ENCODE data around the gene NFIC. TPM values are rescaled to one million over a fixed set of nuclear protein-coding genes. Genes with fewer than 3 reads are reported as not detected.
A peak's percentile ranks its signal among the peaks of the same experiment; 100 is the strongest.

NFIC gene
- total RNA-seq, 4 donors from 2014 or later: 102 to 236 (median 158) TPM

DNA sequence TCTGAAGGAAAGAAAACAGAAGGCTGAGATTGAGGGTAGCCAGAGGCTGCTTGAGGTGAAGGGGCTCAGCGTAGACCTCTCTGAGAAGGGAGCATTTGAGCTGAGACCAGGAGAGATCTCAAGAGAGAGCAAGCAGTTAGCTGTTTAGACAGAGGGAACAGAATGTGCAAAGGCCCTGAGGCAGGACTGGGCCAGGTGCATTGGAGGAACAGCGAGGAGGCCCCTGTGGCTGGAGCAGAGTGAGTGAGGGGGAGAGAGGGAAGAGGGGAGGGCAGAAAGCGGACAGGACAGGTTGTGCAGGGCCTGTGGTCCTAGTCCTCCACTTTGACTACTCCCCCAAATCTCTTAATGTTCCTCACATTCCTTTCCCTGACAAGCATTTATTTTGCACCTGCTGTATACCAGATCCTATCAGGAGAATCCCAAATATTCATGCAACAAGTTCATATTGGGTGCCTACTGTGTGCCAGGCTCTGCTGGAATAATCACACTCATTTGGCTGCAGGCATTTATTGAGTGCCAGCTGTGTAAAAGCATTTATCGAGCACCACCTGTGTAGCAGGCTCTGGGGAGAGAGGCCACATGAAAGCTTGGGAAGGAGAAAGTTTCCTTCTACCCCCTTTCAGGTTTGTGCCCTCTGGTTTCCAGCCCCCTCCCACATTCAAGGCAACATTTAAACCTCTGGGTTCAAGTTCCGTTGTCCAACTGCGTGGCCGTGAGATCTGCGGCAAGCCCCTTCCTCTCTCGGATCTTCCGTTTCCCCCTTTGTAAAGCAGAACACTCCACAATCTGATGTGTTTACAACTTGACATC is 36.5 kb downstream of the NFIC start:
- intact Hi-C loops (cut with DNase I; ENCODE audit: low total_unique reads): no loop called here
- H3K4me3 ChIP-seq (ENCODE audit: low read depth, poor library complexity, severe bottlenecking): no peak overlapping the region
- DNase-seq (ENCODE audit: low spot score in 2 of 2): no peak
- TF ChIP-seq, protein P1, sequence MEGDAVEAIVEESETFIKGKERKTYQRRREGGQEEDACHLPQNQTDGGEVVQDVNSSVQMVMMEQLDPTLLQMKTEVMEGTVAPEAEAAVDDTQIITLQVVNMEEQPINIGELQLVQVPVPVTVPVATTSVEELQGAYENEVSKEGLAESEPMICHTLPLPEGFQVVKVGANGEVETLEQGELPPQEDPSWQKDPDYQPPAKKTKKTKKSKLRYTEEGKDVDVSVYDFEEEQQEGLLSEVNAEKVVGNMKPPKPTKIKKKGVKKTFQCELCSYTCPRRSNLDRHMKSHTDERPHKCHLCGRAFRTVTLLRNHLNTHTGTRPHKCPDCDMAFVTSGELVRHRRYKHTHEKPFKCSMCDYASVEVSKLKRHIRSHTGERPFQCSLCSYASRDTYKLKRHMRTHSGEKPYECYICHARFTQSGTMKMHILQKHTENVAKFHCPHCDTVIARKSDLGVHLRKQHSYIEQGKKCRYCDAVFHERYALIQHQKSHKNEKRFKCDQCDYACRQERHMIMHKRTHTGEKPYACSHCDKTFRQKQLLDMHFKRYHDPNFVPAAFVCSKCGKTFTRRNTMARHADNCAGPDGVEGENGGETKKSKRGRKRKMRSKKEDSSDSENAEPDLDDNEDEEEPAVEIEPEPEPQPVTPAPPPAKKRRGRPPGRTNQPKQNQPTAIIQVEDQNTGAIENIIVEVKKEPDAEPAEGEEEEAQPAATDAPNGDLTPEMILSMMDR (IDR thresholded peaks at IDR 0.05): no peak
- TF ChIP-seq POLR2A (IDR thresholded peaks at IDR 0.05): no peak
- 70 to 74% methylated on average over 10 of the region's 10 CpGs for WGBS, 2 donors

DNA sequence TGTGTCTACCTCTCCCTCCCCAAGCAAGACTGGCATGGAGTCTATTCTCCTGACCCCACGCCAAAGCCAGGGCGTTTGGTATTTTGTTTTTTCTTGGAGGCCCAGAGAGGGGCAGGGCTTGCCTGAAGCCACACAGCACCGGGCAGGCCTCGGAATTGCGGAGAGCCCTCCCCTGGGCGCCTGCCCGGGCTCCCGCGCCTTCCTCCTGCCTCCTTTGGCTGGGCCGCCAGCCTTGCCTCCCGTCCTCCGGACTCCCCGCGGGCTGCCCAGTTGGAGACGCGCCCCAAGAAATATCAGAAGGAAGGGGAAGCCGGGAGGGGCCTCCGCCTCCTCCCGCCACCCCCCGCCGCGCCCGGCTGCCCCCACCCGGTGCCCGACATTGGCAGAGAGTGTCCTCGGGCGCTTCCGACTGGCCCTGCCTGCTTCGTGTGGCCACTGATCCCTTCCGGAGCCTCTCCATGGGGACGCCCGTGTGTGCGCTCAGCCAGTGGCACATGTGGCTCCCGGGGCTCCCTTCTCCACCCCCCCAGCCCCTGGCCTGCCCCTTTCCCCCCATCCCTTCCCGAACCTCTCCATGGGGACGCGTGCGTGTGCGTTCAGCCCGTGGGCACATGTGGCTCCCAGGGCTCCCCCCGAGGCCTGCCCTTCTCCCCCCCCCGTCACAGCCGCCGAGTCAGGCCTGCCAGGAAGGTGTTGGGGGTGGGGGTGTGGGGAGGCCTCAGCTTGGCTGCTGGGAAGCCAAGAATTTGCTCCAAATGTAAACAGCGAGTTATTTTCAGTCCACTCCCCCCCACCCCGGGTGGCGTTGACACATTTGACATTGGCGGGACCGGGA is 37.3 kb downstream of the NFIC start:
- H3K4me3 ChIP-seq (ENCODE audit: low read depth, poor library complexity, severe bottlenecking): no peak overlapping the region
- intact Hi-C loops (cut with DNase I; ENCODE audit: low total_unique reads): no loop called here
- 15 to 36% methylated on average over 13 to 42 of the region's 49 CpGs for WGBS, 2 donors
- DNase-seq (ENCODE audit: low spot score in 2 of 2): peak; percentile 81 to 97
- TF ChIP-seq POLR2A (IDR thresholded peaks at IDR 0.05): no peak
- TF ChIP-seq, protein P1 (IDR thresholded peaks at IDR 0.05): no peak

DNA sequence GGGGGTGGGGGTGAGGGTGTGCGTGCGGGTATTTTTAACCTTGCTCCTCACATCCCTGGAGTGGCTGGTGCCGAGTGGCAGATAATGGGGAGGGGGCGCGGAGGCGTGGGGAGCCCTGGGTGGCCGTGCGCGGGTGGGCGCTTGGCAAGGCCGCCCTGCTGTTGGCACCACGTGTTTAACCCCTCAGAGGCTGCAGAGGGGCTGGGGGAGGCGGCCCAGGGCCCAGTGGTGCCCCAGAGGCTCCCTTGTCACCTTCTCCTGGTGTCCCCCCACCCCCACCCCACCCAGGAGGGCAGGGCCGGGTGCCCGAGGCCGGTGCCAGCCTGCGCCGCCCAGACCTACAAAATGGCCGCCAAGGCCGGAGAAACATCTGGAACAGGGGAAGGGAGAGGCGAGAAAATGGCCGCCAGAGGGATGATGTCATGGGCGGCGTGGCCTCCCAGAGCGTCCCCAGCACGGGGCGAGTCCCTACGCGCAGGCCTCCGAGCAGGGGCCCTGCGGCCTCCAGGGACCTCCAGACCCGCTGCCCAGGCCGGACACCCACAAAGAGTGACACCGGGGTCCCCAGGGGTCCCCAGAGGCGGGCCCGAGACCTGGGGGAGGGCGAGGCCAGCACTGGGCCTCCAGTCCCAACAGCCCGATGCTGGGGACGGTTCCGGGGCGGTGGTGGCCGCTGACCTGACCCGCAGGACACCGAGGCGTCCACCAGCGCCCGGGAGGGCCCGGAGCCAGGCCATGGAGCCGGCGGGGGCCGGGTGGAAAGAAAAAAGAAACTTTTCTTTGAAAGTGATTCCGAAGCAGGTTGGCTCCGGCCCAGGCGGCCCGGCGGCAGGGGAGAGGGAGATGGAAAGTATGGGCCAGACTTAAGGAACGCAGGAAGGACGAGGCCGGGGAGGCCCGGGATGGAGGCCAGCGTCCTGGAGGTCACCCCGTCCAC is 38.2 kb downstream of the NFIC start:
- intact Hi-C loops (cut with DNase I; ENCODE audit: low total_unique reads): no loop called here
- H3K4me3 ChIP-seq (ENCODE audit: low read depth, poor library complexity, severe bottlenecking): no peak overlapping the region
- peak; percentile 79 to 97 for DNase-seq (ENCODE audit: low spot score in 2 of 2)
- WGBS, 2 donors: 13 to 30% methylated on average over 39 to 41 of the region's 62 CpGs
- no peak for TF ChIP-seq POLR2A (IDR thresholded peaks at IDR 0.05)
- TF ChIP-seq, protein P1 (IDR thresholded peaks at IDR 0.05): no peak

DNA sequence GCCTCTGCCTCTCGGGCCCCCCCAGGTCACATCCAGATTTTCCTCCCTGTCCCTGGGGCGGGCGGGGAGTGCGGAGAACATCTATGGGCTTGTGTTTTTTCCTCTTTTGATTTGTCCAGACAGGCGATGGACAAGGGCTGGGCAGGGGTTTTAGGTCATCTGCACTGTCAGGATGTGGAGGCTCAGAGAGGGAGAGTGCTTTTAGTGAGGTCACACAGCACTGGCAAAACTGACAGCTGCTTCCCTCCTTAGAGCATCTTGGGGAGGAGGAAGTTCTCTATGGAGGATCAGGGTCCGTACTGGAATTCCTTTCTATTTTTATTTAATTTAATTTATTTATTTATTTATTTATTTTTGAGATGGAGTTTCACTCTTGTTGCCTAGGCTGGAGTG is 38.9 kb downstream of the NFIC start:
- intact Hi-C loops (cut with DNase I; ENCODE audit: low total_unique reads): no loop called here
- no peak overlapping the region for H3K4me3 ChIP-seq (ENCODE audit: low read depth, poor library complexity, severe bottlenecking)
- WGBS, 2 donors: 39 to 58% methylated on average over 6 of the region's 6 CpGs
- no peak for TF ChIP-seq POLR2A (IDR thresholded peaks at IDR 0.05)
- TF ChIP-seq, protein P1 (IDR thresholded peaks at IDR 0.05): no peak
- DNase-seq (ENCODE audit: low spot score in 2 of 2): no peak

DNA sequence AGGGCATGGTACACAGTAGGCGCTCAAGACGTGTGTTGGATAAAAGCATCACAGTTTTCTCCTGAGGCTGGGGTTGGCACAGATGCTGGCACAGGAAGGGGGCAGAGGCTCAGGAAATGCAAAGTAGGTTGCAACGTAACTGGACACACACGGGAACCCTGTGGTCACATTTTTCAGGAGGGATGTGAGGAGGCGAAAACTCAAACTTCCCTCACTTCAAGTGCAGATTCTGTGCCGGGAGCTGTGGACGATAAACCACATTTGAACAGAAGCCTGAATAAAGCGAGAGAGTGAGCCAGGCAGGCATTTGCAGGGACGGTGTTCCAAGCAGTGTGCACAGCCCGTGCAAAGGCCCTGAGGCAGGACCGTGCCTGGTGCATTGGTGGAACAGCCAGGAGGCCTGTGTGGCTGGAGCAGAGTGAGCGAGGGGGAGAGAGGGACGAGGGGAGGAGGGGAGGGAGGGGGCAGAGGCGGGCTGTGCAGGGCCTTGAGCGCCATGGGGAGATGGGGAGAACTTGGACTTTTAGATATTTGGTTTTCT is 40.3 kb downstream of the NFIC start:
- H3K4me3 ChIP-seq (ENCODE audit: low read depth, poor library complexity, severe bottlenecking): no peak overlapping the region
- 65 to 67% methylated on average over 15 of the region's 15 CpGs for WGBS, 2 donors
- DNase-seq (ENCODE audit: low spot score in 2 of 2): no peak
- intact Hi-C loops (cut with DNase I; ENCODE audit: low total_unique reads): no loop called here
- TF ChIP-seq, protein P1 (IDR thresholded peaks at IDR 0.05): no peak
- no peak for TF ChIP-seq POLR2A (IDR thresholded peaks at IDR 0.05)
